PC-9 (cell line): ENCODE measurements around the gene SLC25A21.

Experiments
- EZH2 ChIP-seq: fragments of 200-600 bp; sonication (generic); IDR thresholded peaks from 2 replicates; pipeline ENCODE4 v1.8.0; 2017; ENCODE audit warnings: antibody characterized with exemption, low read depth
- TF ChIP-seq, protein P1 (sequence below): fragments of 200-600 bp; sonication (generic); conservative IDR thresholded peaks from 2 replicates; pipeline ENCODE4 v1.6.1; 2017; ENCODE audit warnings: mixed run types, antibody characterized with exemption, mild to moderate bottlenecking, moderate library complexity

DNA sequence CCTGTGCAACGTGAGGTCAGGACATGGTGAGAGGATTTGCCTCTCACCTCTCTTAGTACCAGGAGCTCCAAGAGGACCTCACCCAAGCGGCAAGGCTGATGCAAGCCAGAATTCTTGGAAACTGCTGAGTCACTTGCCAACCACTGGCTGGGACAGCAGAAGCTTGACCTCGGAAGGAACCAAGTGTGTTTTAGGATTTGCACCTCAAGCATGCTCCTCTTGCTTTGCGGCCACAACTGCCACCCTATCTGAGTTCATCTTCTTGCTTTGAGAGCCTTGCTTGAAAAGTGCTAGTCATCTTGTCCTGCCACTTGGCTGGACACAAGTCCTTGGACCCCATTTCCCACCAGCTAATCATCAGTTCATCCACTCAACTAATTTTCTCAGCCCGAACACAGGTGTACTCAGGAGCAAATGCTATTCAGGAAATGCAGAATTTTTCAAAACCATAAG is 195.8 kb downstream of the SLC25A21 start:
- TF ChIP-seq, protein P1, sequence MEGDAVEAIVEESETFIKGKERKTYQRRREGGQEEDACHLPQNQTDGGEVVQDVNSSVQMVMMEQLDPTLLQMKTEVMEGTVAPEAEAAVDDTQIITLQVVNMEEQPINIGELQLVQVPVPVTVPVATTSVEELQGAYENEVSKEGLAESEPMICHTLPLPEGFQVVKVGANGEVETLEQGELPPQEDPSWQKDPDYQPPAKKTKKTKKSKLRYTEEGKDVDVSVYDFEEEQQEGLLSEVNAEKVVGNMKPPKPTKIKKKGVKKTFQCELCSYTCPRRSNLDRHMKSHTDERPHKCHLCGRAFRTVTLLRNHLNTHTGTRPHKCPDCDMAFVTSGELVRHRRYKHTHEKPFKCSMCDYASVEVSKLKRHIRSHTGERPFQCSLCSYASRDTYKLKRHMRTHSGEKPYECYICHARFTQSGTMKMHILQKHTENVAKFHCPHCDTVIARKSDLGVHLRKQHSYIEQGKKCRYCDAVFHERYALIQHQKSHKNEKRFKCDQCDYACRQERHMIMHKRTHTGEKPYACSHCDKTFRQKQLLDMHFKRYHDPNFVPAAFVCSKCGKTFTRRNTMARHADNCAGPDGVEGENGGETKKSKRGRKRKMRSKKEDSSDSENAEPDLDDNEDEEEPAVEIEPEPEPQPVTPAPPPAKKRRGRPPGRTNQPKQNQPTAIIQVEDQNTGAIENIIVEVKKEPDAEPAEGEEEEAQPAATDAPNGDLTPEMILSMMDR = no peak
- no peak for TF ChIP-seq EZH2
